Measurements from ENCODE around the gene CIAO2B. TPM values are rescaled to one million over a fixed set of nuclear protein-coding genes. Genes with fewer than 3 reads are reported as not detected.
"Not testable (repeated sequence)": the region's sequence is repeated elsewhere in the genome, so short reads cannot be mapped to it uniquely, and the experiment has no call there.

Gene CIAO2B
- total RNA-seq, 1 donor from 2014 or later, result 156 TPM

- Histone ChIP-seq H3K36me3 (ENCODE audit: control insufficient read depth, insufficient read depth, low read length) (no peaks in the 10 kb centered on the region), H3K27me3 (ENCODE audit: control insufficient read depth, insufficient read depth, low read length) (no peaks in the 10 kb centered on the region), H3K4me3 (ENCODE audit: low read depth, low read length) (no peak overlapping the region)
- no peak for DNase-seq (ENCODE audit: low read depth)
- TF ChIP-seq CTCF (IDR thresholded peaks at IDR 0.05; ENCODE audit: insufficient read depth, low read length, poor library complexity, severe bottlenecking), result no peak
Measured at GRCh38 chr16:66975302-66975893, 41.2 kb upstream of the CIAO2B start.

GRCh38 chr16:66974932-66975246, 40.7 kb upstream of the CIAO2B start:
- not testable (repeated sequence) for H3K36me3 ChIP-seq (ENCODE audit: control insufficient read depth, insufficient read depth, low read length); H3K27me3 ChIP-seq (ENCODE audit: control insufficient read depth, insufficient read depth, low read length); H3K4me3 ChIP-seq (ENCODE audit: low read depth, low read length); DNase-seq (ENCODE audit: low read depth)

GRCh38 chr16:66974156-66974931, 40.1 kb upstream of the CIAO2B start:
- not testable (repeated sequence) for DNase-seq (ENCODE audit: low read depth); H3K36me3 ChIP-seq (ENCODE audit: control insufficient read depth, insufficient read depth, low read length); H3K27me3 ChIP-seq (ENCODE audit: control insufficient read depth, insufficient read depth, low read length); H3K4me3 ChIP-seq (ENCODE audit: low read depth, low read length)

- Histone ChIP-seq H3K4me3 (ENCODE audit: low read depth, low read length) (no peak overlapping the region), H3K36me3 (ENCODE audit: control insufficient read depth, insufficient read depth, low read length) (no peaks in the 10 kb centered on the region), H3K27me3 (ENCODE audit: control insufficient read depth, insufficient read depth, low read length) (no peaks in the 10 kb centered on the region)
- DNase-seq (ENCODE audit: low read depth), result no peak
- TF ChIP-seq CTCF (IDR thresholded peaks at IDR 0.05; ENCODE audit: insufficient read depth, low read length, poor library complexity, severe bottlenecking), result no peak
Measured at GRCh38 chr16:66973716-66974115, 39.5 kb upstream of the CIAO2B start.

GRCh38 chr16:66972983-66973382, 38.8 kb upstream of the CIAO2B start:
- H3K36me3 ChIP-seq (ENCODE audit: control insufficient read depth, insufficient read depth, low read length), result no peaks in the 10 kb centered on the region

GRCh38 chr16:66970775-66971720, 36.8 kb upstream of the CIAO2B start:
- Histone ChIP-seq H3K36me3 (ENCODE audit: control insufficient read depth, insufficient read depth, low read length) (no peaks in the 10 kb centered on the region), H3K4me3 (ENCODE audit: low read depth, low read length) (no peak overlapping the region), H3K27me3 (ENCODE audit: control insufficient read depth, insufficient read depth, low read length) (no peaks in the 10 kb centered on the region)
- DNase-seq (ENCODE audit: low read depth), result no peak
- TF ChIP-seq CTCF (IDR thresholded peaks at IDR 0.05; ENCODE audit: insufficient read depth, low read length, poor library complexity, severe bottlenecking), result no peak

More at GRCh38 chr16:66972983-66973382, 38.8 kb upstream of the CIAO2B start:
- Histone ChIP-seq H3K27me3 (ENCODE audit: control insufficient read depth, insufficient read depth, low read length) (no peaks in the 10 kb centered on the region), H3K4me3 (ENCODE audit: low read depth, low read length) (no peak overlapping the region)
- no peak for TF ChIP-seq CTCF (IDR thresholded peaks at IDR 0.05; ENCODE audit: insufficient read depth, low read length, poor library complexity, severe bottlenecking)
- no peak for DNase-seq (ENCODE audit: low read depth)
